Gastroesophageal sphincter (tissue), 3 donors: ENCODE measurements around the gene FANCC.

Source experiments
- POLR2A ChIP-seq, 2 donors: fragments of 450-650 bp; IDR thresholded peaks; one replicate each; pipeline ENCODE4 v1.6.1; 2017; ENCODE audit warnings: antibody characterized with exemption in 2 of 2, mild to moderate bottlenecking in 2 of 2, moderate library complexity in 1 of 2
- POLR2AphosphoS5 ChIP-seq: sonication (generic); formaldehyde crosslinking; IDR thresholded peaks from one replicate; pipeline ENCODE4 v1.6.1; 2017; ENCODE audit warnings: antibody characterized with exemption
- TF ChIP-seq, protein P1 (sequence below), 4 experiments: fragments of 200-600 bp in 2 of 4; fragments of 450-650 bp in 2 of 4; sonication (generic) in 1 of 4; IDR thresholded peaks; one replicate each; pipeline ENCODE4 v1.5.1; 2017 to 2019; ENCODE audit warnings: antibody characterized with exemption in 4 of 4, mild to moderate bottlenecking in 2 of 4, moderate library complexity in 2 of 4

DNA sequence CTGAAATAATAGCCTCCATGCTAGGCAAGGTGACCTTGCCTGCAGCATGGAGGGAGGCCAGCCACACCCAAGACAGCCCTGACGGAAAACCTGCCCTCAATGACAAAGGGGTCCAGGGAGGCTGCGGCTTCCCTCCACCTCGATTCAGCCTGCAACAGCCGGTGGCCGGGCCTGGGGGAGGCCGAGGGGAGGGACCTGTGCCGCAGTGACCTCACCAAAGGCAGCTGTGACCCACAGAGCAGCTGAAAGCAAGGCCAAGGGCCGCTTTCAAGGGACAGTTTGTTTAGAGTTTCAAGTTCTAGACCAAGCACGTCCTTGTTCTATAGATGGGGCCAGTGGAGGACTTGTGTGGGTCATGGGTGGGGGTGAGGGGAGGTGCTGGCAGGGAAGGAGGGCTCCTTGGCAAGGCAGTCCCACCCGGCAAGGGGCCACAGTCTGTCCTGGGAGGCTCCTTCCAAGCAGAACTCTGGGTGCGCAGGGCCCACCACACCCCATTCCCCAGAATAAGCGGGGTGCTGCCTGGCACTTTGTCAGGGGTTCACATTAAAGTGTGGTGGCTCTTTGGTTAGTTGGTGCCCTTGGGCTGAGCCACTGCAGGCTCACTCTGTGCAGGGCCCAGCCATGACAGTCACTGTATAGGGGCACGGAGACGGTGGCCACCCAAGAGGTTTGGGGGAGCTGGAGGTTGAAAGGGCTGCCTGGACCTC lies 226.5 kb downstream of the FANCC start:
- TF ChIP-seq, protein P1, sequence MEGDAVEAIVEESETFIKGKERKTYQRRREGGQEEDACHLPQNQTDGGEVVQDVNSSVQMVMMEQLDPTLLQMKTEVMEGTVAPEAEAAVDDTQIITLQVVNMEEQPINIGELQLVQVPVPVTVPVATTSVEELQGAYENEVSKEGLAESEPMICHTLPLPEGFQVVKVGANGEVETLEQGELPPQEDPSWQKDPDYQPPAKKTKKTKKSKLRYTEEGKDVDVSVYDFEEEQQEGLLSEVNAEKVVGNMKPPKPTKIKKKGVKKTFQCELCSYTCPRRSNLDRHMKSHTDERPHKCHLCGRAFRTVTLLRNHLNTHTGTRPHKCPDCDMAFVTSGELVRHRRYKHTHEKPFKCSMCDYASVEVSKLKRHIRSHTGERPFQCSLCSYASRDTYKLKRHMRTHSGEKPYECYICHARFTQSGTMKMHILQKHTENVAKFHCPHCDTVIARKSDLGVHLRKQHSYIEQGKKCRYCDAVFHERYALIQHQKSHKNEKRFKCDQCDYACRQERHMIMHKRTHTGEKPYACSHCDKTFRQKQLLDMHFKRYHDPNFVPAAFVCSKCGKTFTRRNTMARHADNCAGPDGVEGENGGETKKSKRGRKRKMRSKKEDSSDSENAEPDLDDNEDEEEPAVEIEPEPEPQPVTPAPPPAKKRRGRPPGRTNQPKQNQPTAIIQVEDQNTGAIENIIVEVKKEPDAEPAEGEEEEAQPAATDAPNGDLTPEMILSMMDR (IDR thresholded peaks at IDR 0.05) = no peak
- TF ChIP-seq POLR2AphosphoS5 (no peak), POLR2A (IDR thresholded peaks at IDR 0.05) (no peak)
